ENCODE results near the gene PRKD2. TPM values are rescaled to one million over a fixed set of nuclear protein-coding genes. Genes with fewer than 3 reads are reported as not detected.
"Not testable (repeated sequence)": the region's sequence is repeated elsewhere in the genome, so short reads cannot be mapped to it uniquely, and the experiment has no call there.

Gene PRKD2
- total RNA-seq, 1 donor from 2014 or later: 13.3 TPM

DNA sequence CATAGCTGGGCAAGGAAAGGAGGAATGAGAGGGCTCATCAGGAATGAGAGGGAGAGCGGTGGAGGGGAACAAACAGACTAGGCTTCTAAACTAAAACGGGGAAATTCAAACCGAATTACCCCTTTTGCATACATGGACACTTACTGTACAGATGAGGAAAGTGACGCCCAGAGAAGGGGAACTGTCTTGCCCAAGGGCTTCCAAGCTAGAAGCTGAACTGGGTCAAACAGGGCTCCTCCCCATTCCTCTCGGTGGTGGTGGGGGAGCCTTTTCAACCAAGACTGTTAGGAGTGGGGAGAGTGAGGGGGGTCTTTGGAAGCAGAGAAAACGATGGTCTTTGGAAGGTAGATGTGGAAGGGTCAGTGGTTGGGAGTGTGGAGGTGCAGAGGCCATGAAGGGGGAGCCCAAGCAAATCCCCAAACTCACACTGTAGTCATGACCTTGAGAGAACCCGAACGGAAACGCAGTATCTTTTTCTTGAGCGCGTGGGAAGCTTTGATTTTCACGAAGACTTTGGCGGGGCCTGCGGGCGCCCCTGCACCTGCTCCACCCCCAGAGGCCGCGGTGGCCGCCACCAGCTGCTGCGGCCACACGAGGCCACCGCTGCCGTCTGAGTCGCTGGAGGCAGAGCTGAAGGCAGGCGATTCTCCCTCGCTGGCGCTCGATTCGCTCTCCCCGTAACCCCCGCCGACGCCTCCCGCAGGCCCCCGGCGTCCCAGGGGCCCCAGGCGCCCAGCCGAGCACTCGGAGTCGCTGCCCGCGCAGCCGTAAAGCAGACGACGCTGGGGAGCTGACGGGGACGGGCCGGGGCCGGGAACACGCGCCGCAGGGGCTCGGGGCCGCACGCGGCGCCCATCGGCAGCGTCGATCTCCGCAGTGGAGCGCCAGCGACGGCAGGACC is 68.6 kb downstream of the PRKD2 start:
- no peak for DNase-seq (ENCODE audit: low spot score)
- intact Hi-C loops (cut with DNase I): no loop called here

DNA sequence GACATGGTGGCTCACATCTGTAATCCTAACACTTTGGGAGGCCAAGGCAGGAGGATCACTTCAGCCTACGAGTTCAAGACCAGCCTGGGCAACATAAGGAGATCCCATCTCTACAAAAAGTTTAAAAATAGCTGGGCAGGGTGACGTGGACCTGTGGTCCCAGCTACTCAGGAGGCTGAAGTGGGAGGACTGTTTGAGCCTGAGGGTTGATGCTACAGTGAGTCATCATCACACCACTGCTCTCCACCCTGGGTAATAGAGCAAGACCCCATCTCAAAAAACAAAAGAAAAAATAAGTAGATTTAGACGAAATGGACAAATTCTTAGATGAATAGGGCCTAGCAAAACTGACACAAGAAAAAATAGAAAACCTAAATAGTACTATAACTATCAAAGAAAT is 70.5 kb downstream of the PRKD2 start:
- DNase-seq (ENCODE audit: low spot score): no peak

DNA sequence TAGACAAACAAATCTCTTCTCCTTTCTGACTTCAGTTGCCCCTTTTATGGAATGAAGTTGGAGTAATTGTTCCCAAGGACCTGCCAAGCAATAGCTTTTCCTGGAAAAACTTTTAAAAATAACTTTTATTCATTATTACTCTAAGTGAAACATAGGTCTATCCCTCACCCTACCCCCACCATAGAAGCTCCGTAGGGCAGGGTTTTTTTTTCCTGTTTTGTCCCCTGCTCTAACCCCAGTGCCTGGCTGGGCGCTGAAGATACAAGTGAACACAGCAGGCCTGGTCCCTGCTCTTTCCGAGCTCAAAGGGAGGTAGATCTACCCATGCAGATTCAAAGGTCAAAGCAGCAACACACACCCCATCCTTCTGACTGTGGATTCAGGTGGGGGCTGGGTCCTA is 72.2 kb downstream of the PRKD2 start:
- intact Hi-C loops (cut with DNase I): no loop called here
- no peak for DNase-seq (ENCODE audit: low spot score)

More for the DNA sequence above, 70.5 kb downstream of the PRKD2 start:
- intact Hi-C loops (cut with DNase I): no loop called here

DNA sequence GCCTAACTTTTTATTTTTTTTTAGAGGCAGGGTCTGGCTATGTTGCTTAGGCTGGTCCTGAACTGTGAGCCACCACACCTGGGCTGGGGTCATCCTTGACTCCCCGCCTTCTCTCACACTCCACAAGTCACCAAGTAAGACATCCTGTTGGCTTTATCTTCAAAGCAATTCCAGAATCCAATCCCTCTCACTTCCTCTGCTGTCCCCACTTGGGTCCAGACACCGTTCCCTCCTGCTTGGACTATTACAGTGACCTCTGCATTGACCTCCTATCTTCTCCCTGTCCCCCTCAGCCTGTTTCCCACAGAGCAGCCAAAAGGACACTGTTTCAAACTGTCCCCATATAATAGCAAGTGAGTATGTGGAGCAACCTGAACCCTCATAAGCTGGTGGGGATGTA is 76.3 kb downstream of the PRKD2 start:
- DNase-seq (ENCODE audit: low spot score): no peak
- intact Hi-C loops (cut with DNase I): no loop called here

DNA sequence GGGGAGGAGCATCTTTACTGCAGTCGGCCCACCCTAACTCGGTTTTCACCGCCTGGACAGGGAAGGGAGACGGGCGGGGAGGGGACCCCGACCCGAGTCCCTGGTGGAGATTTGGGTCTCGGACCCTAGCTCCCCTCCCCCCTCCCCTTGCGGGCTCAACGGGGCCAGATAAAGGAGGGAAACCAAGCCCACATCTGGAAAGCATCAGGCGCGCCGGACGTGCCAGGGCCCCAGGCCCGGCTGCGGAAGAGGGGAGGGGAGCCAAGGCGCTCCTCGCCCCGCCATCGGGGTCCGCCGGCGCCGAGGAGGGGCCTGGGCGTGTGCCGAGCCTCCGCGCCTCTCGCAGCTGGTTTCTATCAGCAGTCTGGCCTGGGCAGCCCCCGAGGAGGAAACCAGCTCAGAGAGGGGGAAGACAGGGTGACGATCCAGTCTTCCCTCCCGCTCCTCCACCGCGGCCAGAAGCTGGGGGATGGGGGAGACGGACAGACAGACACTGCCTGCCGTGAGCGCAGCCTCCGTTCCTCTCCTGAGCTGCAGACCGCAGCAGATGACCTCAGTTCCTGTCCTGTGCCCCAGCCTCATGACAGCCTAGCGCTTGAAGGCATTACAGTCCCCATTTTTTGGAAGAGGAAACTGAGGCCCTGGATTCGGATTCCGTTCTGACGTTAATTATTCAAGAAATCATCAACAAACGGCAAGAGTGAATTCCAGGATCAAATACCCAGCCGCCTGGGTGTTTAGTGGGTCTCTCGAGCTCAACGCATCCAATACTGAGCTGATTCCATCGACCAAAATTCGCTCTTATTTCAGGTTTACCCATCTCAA is 77.3 kb downstream of the PRKD2 start:
- DNase-seq (ENCODE audit: low spot score): no peak
- intact Hi-C loops (cut with DNase I): no loop called here

DNA sequence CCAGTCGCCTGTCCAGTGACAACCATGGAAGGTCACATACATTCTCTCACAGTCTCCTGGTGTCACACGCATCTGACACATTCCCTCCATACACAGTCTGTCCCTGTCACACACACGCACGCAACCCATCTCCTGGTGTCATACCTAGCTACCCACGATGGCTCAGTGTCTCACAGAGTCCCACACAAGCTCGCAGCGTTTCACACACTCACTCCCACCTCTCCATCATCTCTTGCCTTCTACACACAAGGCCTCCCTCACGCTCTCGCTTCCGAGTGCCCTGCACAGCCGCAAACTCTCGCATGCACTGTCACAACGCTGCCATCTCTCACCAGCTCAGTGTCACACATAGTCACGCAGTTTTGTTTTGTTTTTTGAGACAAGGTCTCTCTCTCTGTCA is 79.7 kb downstream of the PRKD2 start:
- DNase-seq (ENCODE audit: low spot score): no peak
- intact Hi-C loops (cut with DNase I): no loop called here

DNA sequence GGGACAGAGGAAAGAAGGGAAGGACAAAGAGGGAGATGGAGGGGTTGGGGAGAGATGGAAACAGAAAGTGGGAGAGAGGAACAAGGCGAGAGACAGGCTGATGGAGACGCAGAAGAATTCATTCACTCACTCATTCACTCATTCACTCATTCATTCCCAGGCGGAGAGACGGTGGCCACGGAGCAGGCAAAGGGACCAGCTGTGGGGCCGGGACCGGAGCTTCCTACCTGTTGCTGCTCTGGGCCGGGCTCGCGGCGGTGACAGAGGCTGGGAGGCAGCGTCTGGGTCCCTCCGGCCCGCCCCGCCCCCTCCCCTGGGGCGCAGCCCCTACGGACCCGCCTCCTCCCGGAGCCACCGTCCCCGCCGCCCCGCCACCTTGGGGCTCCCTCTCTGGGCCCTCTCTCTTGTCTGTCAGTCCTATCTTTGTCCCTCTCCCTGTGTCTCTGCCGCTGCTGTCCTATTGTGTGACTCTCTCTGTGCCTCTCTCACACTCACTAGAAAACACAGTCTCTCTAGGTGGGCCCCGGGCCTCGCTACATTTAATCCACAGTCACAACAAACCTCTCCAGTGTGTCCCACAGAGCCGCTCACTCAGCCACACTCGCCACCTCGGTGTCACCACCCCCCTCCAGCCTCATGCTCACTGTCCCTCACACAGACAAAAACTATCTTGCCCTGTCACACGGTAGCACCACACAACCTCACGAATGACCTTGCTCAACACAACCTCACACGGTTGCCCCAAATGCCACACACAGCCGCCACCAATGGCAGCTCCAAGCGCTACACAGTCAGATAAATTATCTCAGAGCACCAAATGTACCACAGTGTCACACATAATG is 80.8 kb downstream of the PRKD2 start, which contains the start of gene GNG8:
GNG8 (minus strand) TSS at position 283 of the 842 bp plus-strand sequence. CDS start 1,520 bp downstream, outside the sequence.
- no peak for DNase-seq (ENCODE audit: low spot score)
- intact Hi-C loops (cut with DNase I): no loop called here

DNA sequence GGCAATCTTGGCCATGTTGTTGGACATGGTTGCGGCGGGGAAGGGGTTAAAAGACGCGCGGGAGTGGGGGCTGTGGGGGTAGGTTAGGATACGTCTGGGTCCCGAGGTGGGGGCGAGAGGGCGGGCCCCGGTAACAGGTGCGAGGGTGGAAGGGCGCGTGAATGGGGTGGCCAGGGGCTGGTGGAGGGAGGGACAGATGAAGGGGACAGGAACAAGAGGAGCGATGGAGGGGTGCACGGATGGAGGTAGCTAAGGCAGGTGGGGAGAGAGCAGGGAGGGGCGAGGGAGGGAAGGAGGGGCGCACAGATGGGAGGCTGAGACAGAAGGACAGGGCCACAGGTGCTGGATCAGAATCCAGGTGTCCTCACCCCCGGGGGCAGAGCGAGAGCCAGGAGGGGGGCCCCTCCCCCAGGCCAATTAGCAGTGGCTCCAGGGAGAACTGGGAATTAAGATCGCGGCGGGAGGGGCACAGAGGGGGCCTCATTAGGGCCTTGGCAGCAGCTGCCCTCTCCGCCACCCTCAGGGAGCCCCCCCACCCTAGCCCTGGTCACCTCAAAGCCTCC is 82.2 kb downstream of the PRKD2 start:
- intact Hi-C loops (cut with DNase I): no loop called here
- DNase-seq (ENCODE audit: low spot score): no peak

DNA sequence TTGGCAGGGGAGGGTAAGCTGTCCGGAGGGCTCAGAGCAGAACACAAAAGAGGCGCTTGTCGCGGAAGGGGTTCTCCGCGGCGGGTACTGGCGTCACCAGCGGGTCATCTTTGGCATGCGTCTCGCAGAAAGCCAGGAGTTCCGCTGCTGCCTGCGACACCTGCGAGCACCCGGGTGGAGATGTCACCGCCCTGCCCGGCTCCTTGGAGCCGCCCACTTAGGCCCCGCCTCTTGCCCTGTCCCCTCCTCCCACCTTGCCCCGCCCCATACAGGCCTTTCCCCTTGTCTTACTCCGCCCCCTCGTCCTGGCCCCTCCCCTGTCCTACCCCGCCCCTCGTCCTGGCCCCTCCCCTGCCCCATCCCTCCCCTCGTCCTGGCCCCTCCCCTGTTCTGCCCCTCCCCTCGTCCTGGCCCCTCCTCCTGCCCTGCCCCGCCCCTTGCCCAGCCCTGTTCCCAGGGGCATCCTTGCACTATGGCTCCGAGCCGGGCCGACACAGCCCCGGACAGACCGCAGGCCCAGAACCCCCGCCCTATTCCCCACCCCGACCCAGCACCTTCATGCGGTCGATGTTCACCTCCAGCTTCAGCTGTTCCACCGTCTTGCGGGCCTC is 82.8 kb downstream of the PRKD2 start:
- intact Hi-C loops (cut with DNase I): no loop called here
- DNase-seq (ENCODE audit: low spot score): peak; percentile 90

DNA sequence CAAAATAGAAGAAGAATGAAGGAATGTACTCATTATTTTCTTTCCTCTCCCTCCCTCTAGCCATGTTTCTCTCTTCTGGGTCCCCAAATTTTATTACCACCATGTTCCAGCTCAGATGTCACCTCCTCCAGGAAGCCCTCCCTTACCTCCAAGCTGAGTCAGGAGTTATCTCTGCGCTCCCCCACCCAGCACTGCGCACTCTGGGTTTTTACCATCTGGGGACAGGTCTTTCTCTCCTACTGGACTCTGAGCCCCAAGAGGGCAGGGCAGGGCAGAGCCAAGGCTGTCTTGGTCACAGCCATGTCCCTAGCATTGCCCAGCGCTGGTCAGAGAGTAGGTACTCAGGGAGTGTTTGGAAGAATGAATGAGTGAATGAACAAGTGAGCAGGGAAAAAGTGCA is 83.8 kb downstream of the PRKD2 start:
- intact Hi-C loops (cut with DNase I): no loop called here
- DNase-seq (ENCODE audit: low spot score): no peak

DNA sequence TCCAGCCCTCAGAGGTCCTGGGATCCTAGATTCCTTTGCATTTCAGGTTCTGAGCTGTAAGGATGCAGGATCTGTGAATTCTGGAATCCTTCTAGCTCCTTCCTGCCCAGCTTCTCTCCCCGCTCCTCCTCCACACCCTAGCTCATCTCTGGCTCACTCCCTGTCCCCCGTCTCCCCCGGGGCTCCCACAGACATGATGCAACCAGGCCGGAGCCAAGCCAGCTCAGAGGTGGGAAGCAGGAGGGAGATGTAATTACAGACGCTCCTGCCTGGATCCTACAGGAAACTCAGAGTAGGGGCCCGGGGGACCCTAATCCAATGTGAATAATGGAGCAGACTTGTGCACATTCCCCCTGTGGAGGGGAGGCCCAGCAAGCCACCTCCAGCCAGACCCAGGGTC is 85.4 kb downstream of the PRKD2 start:
- intact Hi-C loops (cut with DNase I): no loop called here
- DNase-seq (ENCODE audit: low spot score): no peak

DNA sequence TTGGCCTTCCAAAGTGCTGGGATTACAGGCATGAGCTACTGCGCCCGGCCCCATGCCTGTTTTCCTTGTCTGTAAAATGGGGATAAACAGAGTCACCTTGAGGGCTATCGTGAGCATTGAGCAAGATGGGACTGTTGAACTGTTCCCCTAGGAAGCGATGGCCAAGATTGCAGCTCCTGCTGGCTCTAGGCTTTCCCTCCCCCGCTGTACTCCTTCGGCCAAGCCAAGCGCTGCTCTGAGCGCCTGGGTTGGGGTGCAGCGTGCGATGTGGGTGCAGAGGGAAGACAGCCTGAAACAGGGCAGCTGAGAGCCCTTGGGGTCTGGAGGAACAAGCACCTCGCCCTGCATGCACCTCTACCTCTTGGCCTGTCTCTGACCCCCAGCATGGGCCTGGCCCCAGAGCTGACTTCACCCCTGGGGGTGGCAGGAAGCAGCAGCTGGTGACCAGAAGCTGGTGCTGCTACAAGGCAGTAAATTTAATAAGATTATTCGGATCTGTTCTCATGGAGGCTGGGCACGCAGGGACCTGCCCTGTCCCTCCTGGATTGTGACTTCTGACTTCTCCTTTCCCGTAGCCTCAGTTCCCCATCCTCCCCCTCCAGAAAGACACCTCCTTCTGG is 86.2 kb downstream of the PRKD2 start:
- intact Hi-C loops (cut with DNase I): no loop called here

DNA sequence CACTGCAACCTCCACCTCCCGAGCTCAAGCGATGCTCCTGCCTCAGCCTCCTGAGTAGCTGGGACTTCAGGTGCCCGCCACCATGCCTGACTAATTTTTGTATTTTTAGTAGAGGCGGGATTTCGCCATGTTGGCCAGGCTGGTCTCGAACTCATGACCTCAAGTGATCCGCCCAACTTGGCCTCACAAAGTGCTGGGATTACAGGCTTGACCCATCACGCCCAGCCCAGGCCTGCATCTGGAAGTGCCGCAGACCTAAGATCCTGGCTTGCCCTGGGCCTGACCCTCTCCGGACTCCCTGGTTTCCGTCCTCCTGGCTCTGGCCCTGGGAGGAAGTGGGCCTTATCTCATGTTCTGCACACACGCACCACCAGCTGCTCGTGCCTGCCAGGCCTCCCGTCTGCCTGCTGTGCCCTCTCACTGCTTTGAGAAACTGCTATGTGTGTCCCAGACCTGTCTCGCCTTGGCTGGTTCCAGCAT is 87.3 kb downstream of the PRKD2 start:
- DNase-seq (ENCODE audit: low spot score): no peak
- intact Hi-C loops (cut with DNase I): no loop called here

More for the DNA sequence above, 86.2 kb downstream of the PRKD2 start:
- DNase-seq (ENCODE audit: low spot score): no peak

DNA sequence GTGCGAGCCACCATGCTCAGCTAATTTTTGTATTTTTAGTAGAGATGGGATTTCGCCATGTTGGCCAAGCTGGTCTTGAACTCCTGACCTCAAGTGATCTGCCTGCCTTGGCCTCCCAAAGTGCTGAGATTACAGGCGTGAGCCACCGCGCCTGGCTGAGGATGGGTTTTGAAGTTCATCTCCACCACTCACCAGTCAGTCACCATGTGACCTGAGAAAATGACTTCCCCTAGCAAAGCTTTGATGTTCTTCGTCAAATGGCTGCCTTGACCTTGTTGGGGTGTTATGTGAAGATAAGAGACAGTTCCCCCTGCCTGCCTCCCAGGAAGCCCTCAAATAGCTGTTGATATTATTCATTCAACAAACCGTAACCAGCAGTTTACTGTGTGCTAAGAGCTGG is 87.9 kb downstream of the PRKD2 start:
- DNase-seq (ENCODE audit: low spot score); intact Hi-C loops (cut with DNase I): not testable (repeated sequence)

DNA sequence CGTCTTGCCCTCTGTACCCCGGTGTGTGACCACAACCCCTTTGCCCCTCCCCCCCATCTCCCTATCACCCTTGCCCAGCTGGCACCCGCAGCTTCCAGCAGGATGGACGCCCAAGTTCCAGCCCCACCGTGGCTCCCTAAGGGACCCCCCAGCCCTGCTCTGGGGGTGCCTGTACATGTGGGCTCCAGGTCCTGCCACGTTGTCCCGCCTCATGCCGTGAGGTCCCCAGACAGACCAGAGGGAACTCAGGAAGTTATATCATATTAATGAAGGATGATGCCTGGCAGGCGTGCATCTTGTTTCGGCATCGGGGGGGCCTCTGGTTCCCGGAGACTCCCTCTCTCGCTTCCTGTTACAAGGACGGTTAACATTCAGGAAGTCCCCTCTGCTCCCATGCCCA is 90.5 kb downstream of the PRKD2 start:
- no peak for DNase-seq (ENCODE audit: low spot score)
- intact Hi-C loops (cut with DNase I): no loop called here

DNA sequence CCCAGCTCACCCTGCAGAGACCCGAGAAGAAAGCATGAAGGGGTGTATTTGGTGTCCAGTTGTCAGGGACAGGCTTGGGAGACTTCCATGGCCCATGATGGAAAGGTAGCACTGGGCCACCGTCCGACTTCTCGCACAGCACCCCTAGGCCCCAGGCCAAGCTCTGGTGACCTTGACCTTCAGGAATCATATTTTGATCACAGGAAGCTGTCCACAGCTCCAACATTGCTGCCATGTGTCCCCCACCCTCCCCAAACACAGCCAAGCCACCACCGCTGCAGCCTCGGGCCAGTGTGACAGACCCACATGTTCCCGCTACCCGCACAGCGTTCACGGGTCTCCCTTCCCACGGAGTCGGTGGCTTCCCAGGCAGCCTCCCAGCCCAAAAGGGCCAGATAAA is 91.2 kb downstream of the PRKD2 start:
- DNase-seq (ENCODE audit: low spot score): no peak
- intact Hi-C loops (cut with DNase I): no loop called here

DNA sequence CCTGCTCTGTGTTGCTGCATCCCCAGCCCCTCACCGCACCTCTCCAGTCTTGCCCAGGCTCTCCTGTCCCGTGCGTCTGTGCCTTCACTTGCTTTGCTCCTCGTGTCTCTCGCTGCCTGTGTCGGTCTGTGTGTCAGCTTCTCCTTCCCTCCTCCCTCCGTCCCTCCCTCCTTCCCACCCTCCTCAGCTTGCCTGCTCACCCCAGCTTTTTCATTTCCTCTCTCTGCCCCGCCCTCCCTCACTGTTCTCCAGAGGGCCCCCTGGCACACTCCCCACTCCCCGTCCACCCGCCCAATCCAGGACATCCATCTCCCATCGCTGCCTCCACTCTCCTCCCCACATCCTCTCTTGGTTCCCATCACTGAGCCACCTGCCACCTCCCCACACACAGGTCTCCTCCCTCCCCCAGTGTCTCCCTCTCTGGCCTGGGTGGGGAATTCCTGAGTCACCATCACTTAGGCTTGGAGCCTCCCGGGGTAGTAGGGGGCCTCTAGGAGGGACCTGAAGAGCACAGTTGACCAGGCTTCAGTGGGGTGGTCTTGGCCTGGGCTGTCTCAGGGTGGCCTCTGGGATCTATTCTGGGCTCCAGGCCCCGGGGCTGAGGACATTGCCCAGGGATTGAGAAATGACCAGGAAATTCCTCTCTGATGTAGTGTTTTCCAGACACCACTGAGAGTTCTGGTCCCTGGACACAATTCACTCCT is 91.8 kb downstream of the PRKD2 start, which contains the start of gene PTGIR:
PTGIR (minus strand) TSS at position 132 of the 704 bp plus-strand sequence. CDS start 864 bp downstream, outside the sequence.
- DNase-seq (ENCODE audit: low spot score): peak; percentile 84
- intact Hi-C loops (cut with DNase I): no loop called here
